Fibroblast of mammary gland (primary cell): ENCODE data around the gene VASN.
"Not testable (repeated sequence)": the region's sequence is repeated elsewhere in the genome, so short reads cannot be mapped to it uniquely, and the experiment has no call there.

ENCODE experiments used
- DNase-seq: peaks from one replicate; pipeline ENCODE4 v3.0.0-alpha.2; 2010; ENCODE audit warnings: low read depth
- H3K4me3 ChIP-seq: 2 replicates; pipeline ENCODE4 v1.5.1; 2011; ENCODE audit warnings: low read depth, mild to moderate bottlenecking, low read length, moderate library complexity; ENCODE audit not compliant: control insufficient read depth
- TF ChIP-seq, protein P1 (sequence below): conservative IDR thresholded peaks from 2 replicates; pipeline ENCODE4 v1.5.1; 2011; ENCODE audit warnings: low read depth, low read length, inconsistent platforms; ENCODE audit not compliant: control insufficient read depth, insufficient read depth

Gene VASN

DNA sequence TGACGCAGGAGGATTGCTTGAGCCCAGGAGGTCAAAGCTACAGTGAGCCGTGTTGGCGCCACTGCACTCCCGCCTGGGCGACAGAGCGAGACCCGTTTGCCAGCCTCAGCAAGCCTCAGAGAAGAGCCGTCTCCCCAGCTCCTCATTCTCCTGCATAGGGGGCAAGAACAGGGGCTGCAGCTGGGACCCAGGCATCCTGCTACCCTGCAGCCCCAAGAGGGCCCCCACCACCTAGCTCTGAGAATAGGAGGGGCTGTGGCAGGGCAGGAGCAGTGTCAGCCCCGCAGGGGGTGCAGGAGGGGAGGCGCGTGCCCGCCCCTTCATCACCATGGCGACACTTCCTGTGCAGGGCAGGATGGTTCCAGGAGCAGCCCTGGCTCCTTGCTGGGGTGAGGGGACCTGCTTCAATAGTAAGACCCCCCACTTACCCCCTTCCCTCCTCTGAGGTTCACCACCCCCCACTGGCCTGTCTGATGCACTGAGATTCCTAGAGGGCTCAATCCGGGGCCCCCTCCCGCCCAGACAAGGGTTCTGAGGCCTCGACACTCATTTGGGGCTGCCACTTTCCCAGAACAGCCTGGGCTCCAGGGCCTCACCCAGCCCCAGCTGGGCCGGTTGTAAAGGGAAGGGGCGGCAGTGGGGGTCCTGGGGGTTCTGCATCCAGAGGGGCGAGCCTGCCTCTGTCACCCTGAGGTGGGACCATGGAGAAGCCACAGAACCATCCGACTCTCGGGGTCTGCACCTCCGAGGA lies 20.2 kb downstream of the VASN start:
- TF ChIP-seq, protein P1, sequence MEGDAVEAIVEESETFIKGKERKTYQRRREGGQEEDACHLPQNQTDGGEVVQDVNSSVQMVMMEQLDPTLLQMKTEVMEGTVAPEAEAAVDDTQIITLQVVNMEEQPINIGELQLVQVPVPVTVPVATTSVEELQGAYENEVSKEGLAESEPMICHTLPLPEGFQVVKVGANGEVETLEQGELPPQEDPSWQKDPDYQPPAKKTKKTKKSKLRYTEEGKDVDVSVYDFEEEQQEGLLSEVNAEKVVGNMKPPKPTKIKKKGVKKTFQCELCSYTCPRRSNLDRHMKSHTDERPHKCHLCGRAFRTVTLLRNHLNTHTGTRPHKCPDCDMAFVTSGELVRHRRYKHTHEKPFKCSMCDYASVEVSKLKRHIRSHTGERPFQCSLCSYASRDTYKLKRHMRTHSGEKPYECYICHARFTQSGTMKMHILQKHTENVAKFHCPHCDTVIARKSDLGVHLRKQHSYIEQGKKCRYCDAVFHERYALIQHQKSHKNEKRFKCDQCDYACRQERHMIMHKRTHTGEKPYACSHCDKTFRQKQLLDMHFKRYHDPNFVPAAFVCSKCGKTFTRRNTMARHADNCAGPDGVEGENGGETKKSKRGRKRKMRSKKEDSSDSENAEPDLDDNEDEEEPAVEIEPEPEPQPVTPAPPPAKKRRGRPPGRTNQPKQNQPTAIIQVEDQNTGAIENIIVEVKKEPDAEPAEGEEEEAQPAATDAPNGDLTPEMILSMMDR = no peak
- no peak for DNase-seq
- no peak overlapping the region for H3K4me3 ChIP-seq

DNA sequence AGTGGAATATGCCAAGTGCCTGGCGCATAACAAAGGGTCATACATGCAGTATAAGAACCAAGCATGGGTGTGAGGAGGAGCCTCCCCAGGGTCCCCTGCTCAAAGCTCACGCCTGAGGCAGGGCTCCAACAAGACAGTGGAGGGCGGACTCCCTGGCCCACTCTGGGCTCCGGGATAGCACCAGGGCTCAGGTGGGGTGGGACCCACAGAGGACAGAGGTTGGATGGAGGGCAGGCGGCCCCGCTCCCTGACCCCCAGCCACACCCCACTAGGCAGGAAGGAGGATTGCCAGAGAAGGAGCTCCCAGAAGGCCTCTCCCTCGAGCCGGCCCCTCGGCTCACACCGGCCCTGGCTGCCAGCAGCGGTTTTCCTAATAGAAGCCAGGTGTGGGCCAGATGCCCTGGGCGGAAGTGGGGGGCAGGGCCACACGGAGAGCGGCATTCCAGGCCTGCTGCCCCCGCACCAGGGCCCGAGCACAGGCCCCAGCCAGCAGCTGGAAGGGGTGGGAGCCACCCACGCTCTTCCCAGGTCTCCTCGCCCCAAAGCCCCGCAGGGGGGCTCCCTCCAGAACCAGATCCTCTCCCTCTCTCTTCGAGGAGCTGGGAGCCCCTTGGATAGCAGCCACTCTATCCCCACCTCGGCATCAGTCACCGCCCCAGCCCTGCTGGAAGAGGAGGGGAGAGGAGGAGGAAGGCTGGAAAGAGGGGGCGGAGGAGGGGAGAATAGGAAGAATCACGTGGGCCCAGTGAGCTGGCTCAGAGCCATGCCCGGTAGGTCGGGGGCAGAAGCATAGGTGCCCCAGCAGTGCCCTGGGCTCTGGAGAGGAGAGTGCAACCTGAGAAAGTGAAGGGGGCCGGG lies 21.0 kb downstream of the VASN start:
- TF ChIP-seq, protein P1 = no peak
- no peak overlapping the region for H3K4me3 ChIP-seq
- peak; percentile 91 for DNase-seq

DNA sequence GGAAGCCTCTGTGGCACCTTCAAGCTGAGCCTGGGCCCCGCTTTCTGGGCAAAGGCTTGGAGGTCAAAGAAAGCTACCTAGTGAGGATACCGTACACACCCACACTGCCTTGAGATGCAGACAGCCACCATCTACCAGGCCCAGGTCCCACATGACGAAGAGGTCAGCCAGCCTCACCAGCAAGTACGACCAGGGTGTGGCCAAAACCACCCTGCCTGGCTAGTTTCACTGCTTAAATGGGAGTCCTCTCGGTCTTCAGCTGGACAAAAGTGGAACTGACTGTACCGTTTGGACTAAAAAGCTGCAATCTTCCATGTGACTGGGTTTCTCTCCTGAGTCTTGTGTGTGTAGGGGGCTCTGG lies 21.6 kb downstream of the VASN start:
- H3K4me3 ChIP-seq = no peak overlapping the region
- TF ChIP-seq, protein P1 = no peak
- peak; percentile 82 for DNase-seq

DNA sequence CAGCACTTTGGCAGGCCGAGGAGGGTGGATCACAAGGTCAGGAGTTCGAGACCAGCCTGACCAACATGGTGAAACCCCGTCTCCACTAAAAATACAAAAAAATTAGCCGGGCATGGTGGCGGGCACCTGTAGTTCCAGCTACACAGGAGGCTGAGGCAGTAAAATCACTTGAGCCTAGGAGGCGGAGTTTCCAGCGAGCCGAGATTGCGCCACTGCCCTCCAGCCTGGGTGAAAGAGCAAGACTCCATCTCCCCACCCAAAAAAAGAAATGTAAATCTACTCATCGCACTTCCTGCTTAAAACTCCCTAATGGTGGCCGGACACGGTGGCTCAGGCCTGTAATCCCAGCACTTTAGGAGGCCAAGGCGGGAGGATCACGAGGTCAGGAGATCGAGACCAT lies 22.2 kb downstream of the VASN start:
- DNase-seq, H3K4me3 ChIP-seq: not testable (repeated sequence)

DNA sequence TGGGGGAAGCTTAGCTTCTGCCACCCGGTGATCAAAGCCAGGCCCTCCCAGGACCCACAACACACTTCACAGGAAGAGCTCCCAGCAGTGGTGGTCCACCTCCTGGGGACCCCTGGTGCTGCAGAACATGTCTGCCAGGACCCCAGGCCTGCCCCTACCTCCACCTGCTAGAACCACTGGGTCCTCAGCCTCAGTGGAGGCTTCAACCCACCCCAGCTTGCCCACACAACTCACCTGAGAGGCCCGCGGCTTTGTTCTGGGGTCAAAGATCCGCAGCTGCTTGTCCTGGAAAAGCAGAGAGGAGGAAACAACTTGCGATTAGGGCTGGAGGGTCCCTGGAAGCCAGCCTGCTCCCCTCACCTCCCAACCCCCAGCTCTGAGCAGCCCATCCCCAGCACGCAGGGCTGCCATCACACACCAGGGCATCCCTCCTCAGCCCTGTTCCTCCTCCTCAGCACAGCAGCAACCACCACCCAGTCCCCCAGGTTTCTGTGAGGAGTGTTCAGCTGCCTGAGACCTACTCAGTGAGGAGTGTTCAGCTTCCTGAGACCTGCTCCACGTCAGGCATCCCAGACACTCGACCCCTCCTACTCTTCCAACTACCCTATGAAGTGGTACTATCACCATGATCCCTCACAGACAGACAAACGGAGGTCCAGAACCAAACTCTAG lies 23.5 kb downstream of the VASN start:
- TF ChIP-seq, protein P1 = no peak
- H3K4me3 ChIP-seq = no peak overlapping the region
- DNase-seq = no peak

DNA sequence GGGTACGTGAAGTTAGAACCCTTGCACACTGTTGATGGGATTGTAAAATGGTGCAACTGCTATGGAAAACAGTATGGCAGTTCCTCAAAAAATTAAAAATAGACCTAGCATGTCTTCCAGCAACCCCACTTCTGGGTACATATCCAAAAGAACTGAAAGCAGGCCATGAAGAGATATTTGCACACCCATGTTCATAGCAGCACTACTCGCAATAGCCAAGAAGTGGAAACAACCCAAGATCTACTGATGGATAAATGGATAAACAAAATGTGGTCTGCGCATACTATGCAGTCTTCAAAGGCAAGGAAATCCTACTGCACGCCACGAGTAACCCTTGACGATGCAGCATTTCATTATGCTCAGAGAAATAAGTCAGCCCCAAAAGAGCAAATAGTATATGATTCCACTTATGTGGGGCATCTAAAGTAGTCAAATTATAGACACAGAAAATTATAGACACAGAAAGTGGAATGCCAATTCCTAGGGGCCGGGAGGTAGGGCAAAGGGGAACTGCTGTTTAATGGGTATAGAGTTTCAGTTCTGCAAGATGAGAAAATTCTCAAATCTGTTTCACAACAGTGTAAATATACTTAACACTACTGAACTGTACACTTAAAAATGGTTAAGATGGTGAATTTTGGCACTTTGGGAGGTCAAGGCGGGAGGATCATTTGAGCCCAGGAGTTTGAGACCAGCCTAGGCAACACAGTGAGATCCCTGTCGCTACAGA lies 27.5 kb downstream of the VASN start:
- H3K4me3 ChIP-seq = no peak overlapping the region
- TF ChIP-seq, protein P1 = no peak
- no peak for DNase-seq
